ENCODE measurements around the gene MLIP.

The MLIP gene

GRCh38 chr6:54098450-54099044 is 12.7 kb upstream of the MLIP start:
- DNase-seq: no peak

- no peak for DNase-seq
These were observed 12.0 kb upstream of the MLIP start for GRCh38 chr6:54099225-54099624.

GRCh38 chr6:54100411-54101006 is 10.7 kb upstream of the MLIP start:
- DNase-seq: no peak

- DNase-seq: peak; percentile 57
These were observed 9.0 kb upstream of the MLIP start for GRCh38 chr6:54102238-54102637.

- no peak for DNase-seq
These were observed 7.7 kb upstream of the MLIP start for GRCh38 chr6:54103497-54103896.

GRCh38 chr6:54106727-54107126 is 4.5 kb upstream of the MLIP start:
- no peak for DNase-seq

GRCh38 chr6:54107470-54108090 is 3.7 kb upstream of the MLIP start:
- no peak for DNase-seq

- DNase-seq: no peak
These were observed 3.0 kb upstream of the MLIP start for GRCh38 chr6:54108271-54108670.

- DNase-seq: no peak
These were observed 1.7 kb upstream of the MLIP start for GRCh38 chr6:54109586-54109985.

GRCh38 chr6:54112151-54112650 is 958 bp downstream of the MLIP start:
- DNase-seq: no peak

GRCh38 chr6:54114991-54115390 is 3.7 kb downstream of the MLIP start:
- DNase-seq: no peak

GRCh38 chr6:54115966-54116365 is 4.7 kb downstream of the MLIP start:
- no peak for DNase-seq

- DNase-seq: no peak
These were observed 6.9 kb downstream of the MLIP start for GRCh38 chr6:54118117-54118516.

- DNase-seq: no peak
These were observed 14.2 kb downstream of the MLIP start for GRCh38 chr6:54125493-54125892.

GRCh38 chr6:54130179-54130578 is 18.9 kb downstream of the MLIP start:
- no peak for DNase-seq

GRCh38 chr6:54132587-54132986 is 21.3 kb downstream of the MLIP start:
- DNase-seq: no peak

- DNase-seq: no peak
These were observed 21.9 kb downstream of the MLIP start for GRCh38 chr6:54133186-54133585.

- DNase-seq: no peak
These were observed 23.7 kb downstream of the MLIP start for GRCh38 chr6:54134935-54135334.

- DNase-seq: peak; percentile 20
These were observed 24.6 kb downstream of the MLIP start for GRCh38 chr6:54135665-54136369.

- no peak for DNase-seq
These were observed 27.6 kb downstream of the MLIP start for GRCh38 chr6:54138795-54139194.

- no peak for DNase-seq
These were observed 29.6 kb downstream of the MLIP start for GRCh38 chr6:54140811-54141210.

GRCh38 chr6:54142889-54143519 is 31.8 kb downstream of the MLIP start:
- DNase-seq: no peak

- DNase-seq: no peak
These were observed 40.6 kb downstream of the MLIP start for GRCh38 chr6:54151861-54152260.

All from DMS53 (cell line).